GM20000 (cell line): Measurements from ENCODE around the gene CFAP141.
"Not testable (repeated sequence)": the region's sequence is repeated elsewhere in the genome, so short reads cannot be mapped to it uniquely, and the experiment has no call there.

Experiments used
- DNase-seq: peaks from one replicate; pipeline ENCODE4 v3.0.0; 2012; ENCODE audit warnings: low spot score
- CTCF ChIP-seq: IDR thresholded peaks from 2 replicates; pipeline ENCODE4 v1.5.1; 2012; ENCODE audit warnings: mild to moderate bottlenecking, control low read depth; ENCODE audit errors: extremely low read depth, missing control alignments

The CFAP141 gene

GRCh38 chr1:154236855-154237254, 30.7 kb upstream of the CFAP141 start:
- TF ChIP-seq CTCF: no peak

GRCh38 chr1:154233127-154233526, 27.0 kb upstream of the CFAP141 start:
- not testable (repeated sequence) for DNase-seq

More at GRCh38 chr1:154236855-154237254, 30.7 kb upstream of the CFAP141 start:
- no peak for DNase-seq

- DNase-seq: not testable (repeated sequence)
These were observed 25.0 kb upstream of the CFAP141 start for GRCh38 chr1:154231112-154231511.

DNA sequence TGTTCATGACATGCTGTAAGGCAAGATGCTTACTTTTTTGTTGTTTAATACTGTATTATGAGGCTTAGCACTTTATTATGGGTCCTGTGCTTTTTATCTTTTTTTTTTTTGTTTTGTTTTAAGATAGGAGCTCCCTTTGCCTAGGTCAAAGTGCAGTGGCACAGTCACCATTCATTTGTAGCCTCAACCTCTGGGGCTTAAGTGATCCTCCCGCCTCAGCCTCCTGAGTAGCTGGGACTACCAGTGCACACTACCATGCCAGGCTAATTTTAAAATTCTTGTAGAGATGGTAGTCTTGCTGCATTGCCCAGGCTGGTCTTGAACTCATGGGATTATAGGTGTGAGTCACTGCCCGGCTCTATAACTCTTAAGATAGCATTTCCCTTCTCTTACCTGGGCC, 19.2 kb upstream of the CFAP141 start:
- TF ChIP-seq CTCF: no peak
- DNase-seq: no peak

DNA sequence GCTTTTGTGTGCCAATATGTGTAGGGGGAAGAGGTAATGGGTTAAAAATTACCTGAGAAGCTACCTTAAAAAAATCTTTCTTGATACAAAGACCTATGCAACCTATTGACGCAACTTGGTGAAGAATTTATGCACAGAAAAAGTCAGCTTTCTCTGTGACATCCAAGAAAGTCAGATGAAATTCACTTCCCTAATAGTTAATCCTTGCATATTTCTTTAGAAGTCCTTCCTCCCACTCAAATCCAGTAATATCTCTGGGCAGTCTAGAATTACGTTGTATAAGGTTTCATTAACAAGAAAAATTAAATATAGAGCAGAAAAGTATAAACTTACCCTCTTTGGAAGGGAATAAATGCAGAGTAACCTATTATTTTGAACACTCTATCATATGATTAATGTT, 17.5 kb upstream of the CFAP141 start:
- DNase-seq: no peak
- no peak for TF ChIP-seq CTCF

DNA sequence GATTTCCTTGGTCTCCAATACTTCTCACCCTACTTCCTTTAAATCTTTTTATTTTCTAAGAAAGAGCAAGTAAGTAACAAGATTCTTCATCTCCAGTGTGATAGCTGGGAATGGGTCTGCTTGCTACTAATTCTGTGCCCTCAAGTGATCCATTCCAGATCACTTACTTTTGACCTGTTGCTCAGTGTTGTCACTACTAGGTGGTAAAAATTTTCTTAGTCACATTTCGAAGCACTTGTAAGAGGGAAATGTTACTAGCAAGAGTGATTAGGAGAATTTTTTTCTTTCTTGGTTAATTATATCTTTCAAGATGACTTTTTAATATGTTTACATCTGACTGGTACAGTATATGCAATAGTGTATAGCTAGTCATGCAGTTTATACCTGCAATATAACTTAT, 16.8 kb upstream of the CFAP141 start:
- TF ChIP-seq CTCF: no peak
- DNase-seq: no peak

DNA sequence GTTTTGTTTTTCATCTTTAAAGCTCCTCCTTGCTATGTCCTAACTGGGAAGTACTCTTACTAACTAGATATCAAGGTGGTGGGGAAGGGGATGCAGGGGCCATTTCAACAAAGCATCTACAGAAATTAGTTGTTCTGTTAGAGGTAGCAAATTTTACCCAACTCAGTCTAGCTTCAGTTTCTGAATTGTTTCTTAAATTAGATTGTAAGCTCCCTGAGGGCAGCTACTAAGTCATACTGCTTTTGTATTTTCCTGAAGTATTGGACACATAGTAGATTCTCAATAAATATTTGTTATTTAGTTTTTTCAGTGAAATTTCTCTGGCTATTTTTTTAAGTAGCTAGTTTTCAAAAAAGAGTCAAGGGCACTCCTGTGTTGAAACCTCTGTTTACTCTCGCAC, 16.4 kb upstream of the CFAP141 start:
- TF ChIP-seq CTCF: no peak
- DNase-seq: no peak

DNA sequence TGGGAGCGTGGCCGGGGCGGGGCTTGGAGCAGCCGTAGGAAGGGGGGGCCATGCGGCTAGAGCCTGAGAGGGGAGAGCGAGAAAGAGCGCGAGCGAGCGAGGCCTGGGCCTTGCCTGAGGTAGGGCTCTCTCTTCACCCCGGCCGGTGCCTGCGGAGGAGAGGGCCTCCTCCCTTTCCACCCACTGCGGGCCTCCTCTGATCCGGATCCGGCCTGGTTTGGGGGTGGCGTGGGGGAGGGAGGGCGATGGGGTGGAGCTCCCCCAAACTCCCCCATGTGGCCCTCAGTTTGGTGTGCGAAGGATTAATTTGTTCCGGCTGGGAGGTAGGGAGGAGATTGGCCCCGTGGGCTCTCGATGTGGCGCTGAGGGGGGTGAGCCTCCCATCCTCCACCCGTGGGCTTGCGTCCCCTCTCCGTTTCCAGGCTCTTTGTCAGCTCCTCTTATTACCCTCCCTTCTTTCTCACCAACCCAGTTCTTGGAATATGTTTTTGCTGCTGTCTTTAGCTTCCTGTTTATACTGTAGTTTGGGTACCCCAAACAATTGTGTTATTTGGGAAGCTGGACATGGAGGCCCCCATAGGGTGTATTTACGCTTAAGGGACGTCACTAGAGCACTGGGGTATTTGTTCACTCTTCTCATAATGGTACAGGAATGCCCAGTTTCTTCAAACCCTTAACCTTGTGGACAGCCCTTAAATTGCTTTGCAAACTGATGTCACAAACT, 15.3 kb upstream of the CFAP141 start:
- peak; percentile 68 for DNase-seq
- no peak for TF ChIP-seq CTCF
